SK-N-SH (cell line): Measurements from ENCODE around the gene ARHGAP6. TPM values are rescaled to one million over a fixed set of nuclear protein-coding genes. Genes with fewer than 3 reads are reported as not detected.

Source experiments
- CTCF ChIA-PET: fragments of 300-600, 350-600 bp; formaldehyde crosslinking; extraction: SDS; loops from one replicate; lab custom pipeline; 2021; lab: Yijun Ruan, JAX
- POLR2A ChIA-PET: fragments of 350-600 bp; sonication (Branson Sonifier 250); formaldehyde crosslinking; extraction: SDS; loops from one replicate; lab custom pipeline; 2020; ENCODE audit warnings: antibody characterized with exemption, inconsistent platforms; lab: Yijun Ruan, JAX
- DNase-seq: peaks from one replicate; pipeline ENCODE4 v3.0.0; 2012
- H2AFZ ChIP-seq: fragments of 200-600 bp; sonication (generic); 2 replicates; pipeline ENCODE4 v1.8.1; 2016; ENCODE audit warnings: antibody characterized with exemption, mild to moderate bottlenecking, low read depth
- H3F3A ChIP-seq: fragments of 200-600 bp; sonication (generic); replicated peaks from 2 replicates; pipeline ENCODE3; 2016; ENCODE audit warnings: antibody characterized with exemption, mild to moderate bottlenecking; ENCODE audit not compliant: insufficient read depth
- H3K27ac ChIP-seq, 2 experiments: fragments of 200-500 bp in 1 of 2; fragments of 200-600 bp in 1 of 2; sonication (Bioruptor generic) in 1 of 2; sonication (generic), shearing (Covaris generic) in 1 of 2; 2 replicates each; pipeline versions ENCODE4 v1.5.1 to v1.6.1; 2014 to 2016; ENCODE audit warnings: low read depth in 2 of 2, inconsistent platforms in 1 of 2, low read length in 1 of 2, mild to moderate bottlenecking in 1 of 2, mixed read lengths in 1 of 2
- H3K27me3 ChIP-seq: fragments of 200-600 bp; sonication (generic), shearing (Covaris generic); 2 replicates; pipeline ENCODE4 v1.6.1; 2016; ENCODE audit warnings: mixed run types; ENCODE audit not compliant: insufficient read depth
- H3K36me3 ChIP-seq, 2 experiments: fragments of 200-500 bp in 1 of 2; fragments of 200-600 bp in 1 of 2; sonication (Bioruptor generic) in 1 of 2; sonication (generic) in 1 of 2; replicated peaks in 1 of 2; 2 replicates each; pipeline versions ENCODE3 to v1.5.1; 2014 to 2016; ENCODE audit warnings: low read length in 1 of 2, mild to moderate bottlenecking in 1 of 2; ENCODE audit not compliant: insufficient read depth in 2 of 2, control insufficient read depth in 1 of 2
- H3K4me1 ChIP-seq, 2 experiments: fragments of 200-500 bp in 1 of 2; fragments of 200-600 bp in 1 of 2; sonication (Bioruptor generic) in 1 of 2; sonication (generic), shearing (Covaris generic) in 1 of 2; 2 replicates each; pipeline versions ENCODE4 v1.5.1 to v1.6.1; 2014 to 2016; ENCODE audit warnings: low read depth in 1 of 2, low read length in 1 of 2, mixed run types in 1 of 2; ENCODE audit not compliant: insufficient read depth in 2 of 2, control insufficient read depth in 1 of 2
- H3K4me2 ChIP-seq: fragments of 200-600 bp; sonication (generic), shearing (Covaris generic); 2 replicates; pipeline ENCODE4 v1.6.1; 2017; ENCODE audit warnings: mixed run types
- H3K4me3 ChIP-seq, 2 experiments: fragments of 200-500 bp in 1 of 2; fragments of 200-600 bp in 1 of 2; sonication (Bioruptor generic) in 1 of 2; sonication (generic), shearing (Covaris generic) in 1 of 2; 2 replicates each; pipeline versions ENCODE4 v1.5.1 to v1.8.1; 2014 to 2016; ENCODE audit warnings: low read depth in 2 of 2, inconsistent platforms in 1 of 2, low read length in 1 of 2, mild to moderate bottlenecking in 1 of 2, mixed read lengths in 1 of 2, moderate library complexity in 1 of 2
- H3K79me2 ChIP-seq: fragments of 200-600 bp; sonication (generic); 2 replicates; pipeline ENCODE4 v1.8.1; 2017; ENCODE audit warnings: mild to moderate bottlenecking; ENCODE audit not compliant: insufficient read depth
- H3K9ac ChIP-seq: fragments of 200-600 bp; sonication (generic); 2 replicates; pipeline ENCODE4 v1.6.1; 2017; ENCODE audit warnings: mixed run types
- H3K9me2 ChIP-seq: fragments of 200-600 bp; sonication (generic); 2 replicates; pipeline ENCODE4 v1.6.1; 2017; ENCODE audit warnings: mixed run types
- H3K9me3 ChIP-seq: fragments of 200-600 bp; sonication (generic); 2 replicates; pipeline ENCODE4 v1.6.1; 2017; ENCODE audit warnings: mixed run types, mild to moderate bottlenecking, moderate library complexity
- H4K20me1 ChIP-seq: fragments of 200-600 bp; sonication (generic); 2 replicates; pipeline ENCODE4 v1.6.1; 2017; ENCODE audit warnings: mild to moderate bottlenecking, mixed run types; ENCODE audit not compliant: insufficient read depth
- CHD2 ChIP-seq: fragments of 150-350 bp; IDR thresholded peaks from 2 replicates; pipeline ENCODE4 v1.6.1; 2018; ENCODE audit warnings: low read length; ENCODE audit not compliant: partially characterized antibody
- ELF1 ChIP-seq: IDR thresholded peaks from 2 replicates; pipeline ENCODE4 v1.4.0; 2012
- EP300 ChIP-seq, 2 experiments: IDR thresholded peaks; 2 replicates each; pipeline versions ENCODE4 v1.4.0 to v1.6.1; 2012; ENCODE audit warnings: borderline replicate concordance in 1 of 2, low read depth in 1 of 2, low read length in 1 of 2
- FOXJ3 ChIP-seq: sonication (generic); formaldehyde crosslinking; IDR thresholded peaks from 2 replicates; pipeline ENCODE4 v1.5.1; 2020; ENCODE audit warnings: mild to moderate bottlenecking, missing genetic modification reagents
- GABPA ChIP-seq: IDR thresholded peaks from 2 replicates; pipeline ENCODE4 v1.4.0; 2012; ENCODE audit warnings: low read depth, mild to moderate bottlenecking
- NRF1 ChIP-seq: IDR thresholded peaks from 2 replicates; pipeline ENCODE4 v1.6.1; 2012; ENCODE audit warnings: low read depth, mild to moderate bottlenecking, low read length
- POLR2AphosphoS5 ChIP-seq: IDR thresholded peaks from 2 replicates; pipeline ENCODE4 v1.6.1; 2012; ENCODE audit warnings: low read depth, low read length
- RAD21 ChIP-seq: IDR thresholded peaks from 2 replicates; pipeline ENCODE4 v1.6.1; 2012; ENCODE audit warnings: mild to moderate bottlenecking, low read length
- RCOR1 ChIP-seq: fragments of 150-350 bp; IDR thresholded peaks from 2 replicates; pipeline ENCODE4 v1.6.1; 2017; ENCODE audit warnings: antibody characterized with exemption, low read length
- RFX5 ChIP-seq: IDR thresholded peaks from 2 replicates; pipeline ENCODE4 v1.6.1; 2012; ENCODE audit warnings: mild to moderate bottlenecking, improper control_type of control experiment, low read length
- TAF1 ChIP-seq: IDR thresholded peaks from 2 replicates; pipeline ENCODE4 v1.6.1; 2012; ENCODE audit warnings: low read depth, mild to moderate bottlenecking, low read length, moderate library complexity, borderline replicate concordance
- TCF12 ChIP-seq: IDR thresholded peaks from 2 replicates; pipeline ENCODE4 v1.4.0; 2012
- TEAD4 ChIP-seq: IDR thresholded peaks from 2 replicates; pipeline ENCODE4 v1.4.0; 2012; ENCODE audit warnings: mild to moderate bottlenecking, borderline replicate concordance; ENCODE audit not compliant: insufficient read depth
- WGBS: methylation state at CpG from one replicate; pipeline ENCODE4 v1.1.6; 2017; ENCODE audit warnings: low lambda C conversion rate; 5-methylcytosine and 5-hydroxymethylcytosine counted together
- polyA plus RNA-seq, 3 experiments: library from polyadenylated mRNA; depleted of rRNA; stranded (reverse); fragments of >200 nt; gene quantifications; 2 replicates each; pipeline ENCODE4 v1.2.3, GENCODE V29; 2012
- TF ChIP-seq, protein P1 (sequence below): IDR thresholded peaks from 2 replicates; pipeline ENCODE4; 2012
- TF ChIP-seq, protein P2 (sequence below): IDR thresholded peaks from 2 replicates; pipeline ENCODE4 v1.4.0; 2012; ENCODE audit warnings: low read depth, borderline replicate concordance
- TF ChIP-seq, protein P3 (sequence below): IDR thresholded peaks from 2 replicates; pipeline ENCODE4 v1.4.0; 2012; ENCODE audit warnings: low read depth, borderline replicate concordance
- TF ChIP-seq, protein P4 (sequence below): IDR thresholded peaks from 2 replicates; pipeline ENCODE4 v1.6.1; 2012; ENCODE audit warnings: mild to moderate bottlenecking, low read depth, low read length, moderate library complexity

ARHGAP6 gene
- polyA plus RNA-seq, 1 of the 3 experiments (the other 2 are of a cell fraction) = 0.16 TPM

DNA sequence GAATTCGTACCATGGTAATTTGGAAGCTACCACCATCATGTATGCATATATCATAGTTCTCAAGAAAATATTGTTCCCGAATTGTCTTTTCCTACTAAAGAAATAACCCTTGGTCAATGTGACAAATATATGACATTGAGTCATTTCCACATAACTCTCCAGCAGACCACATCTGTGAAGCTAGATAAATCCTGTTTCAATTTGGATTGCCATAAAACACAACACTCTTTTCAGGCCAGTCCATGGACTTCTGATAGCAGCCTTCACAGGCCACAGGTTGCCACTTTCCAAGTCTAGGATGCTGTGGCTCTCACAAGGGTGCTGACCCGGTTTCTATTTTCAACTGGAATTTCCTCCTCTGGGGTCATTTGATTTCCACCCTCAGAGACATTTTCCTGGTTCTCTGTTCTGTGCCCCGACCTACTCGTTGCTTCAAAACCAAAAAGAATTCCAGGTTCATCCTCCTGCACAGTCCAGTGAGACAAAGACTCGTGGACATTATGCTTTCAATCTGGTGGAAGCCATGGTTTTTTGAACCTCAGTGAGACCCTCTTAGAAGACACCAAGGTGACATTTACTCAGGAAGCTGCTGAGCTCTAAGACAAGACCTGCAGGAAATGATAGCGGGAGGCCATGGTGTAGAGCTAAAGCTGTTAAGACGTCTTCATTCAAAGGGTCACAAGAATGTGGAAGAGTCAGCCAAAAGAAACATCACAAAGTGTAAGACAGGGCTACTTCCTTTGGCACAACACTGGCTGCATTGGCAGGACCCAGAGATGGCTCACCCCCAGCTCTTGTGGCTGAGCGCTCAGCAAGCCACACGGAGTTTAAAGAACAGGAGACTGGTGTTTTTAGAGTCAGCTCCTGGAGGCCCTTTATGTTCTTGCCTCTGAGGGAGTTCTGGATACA, 252.8 kb downstream of the ARHGAP6 start:
- POLR2A ChIA-PET = no interaction called here
- Histone ChIP-seq H2AFZ (no peak overlapping the region), H4K20me1 (no peaks in the 10 kb centered on the region), H3K4me3 (no peak overlapping the region), H3K79me2 (no peaks in the 10 kb centered on the region), H3K4me2 (no peak overlapping the region), H3F3A (no peaks in the 10 kb centered on the region), H3K27me3 (no peaks in the 10 kb centered on the region), H3K27ac (no peak overlapping the region), H3K9me2 (no peaks in the 10 kb centered on the region), H3K4me1 (no peaks in the 10 kb centered on the region), H3K9ac (no peak overlapping the region), H3K9me3 (no peaks in the 10 kb centered on the region), H3K36me3 (no peaks in the 10 kb centered on the region)
- WGBS = 34% methylated on average over 10 of the region's 10 CpGs
- DNase-seq = no peak
- CTCF ChIA-PET = interaction anchor here (1.1 to 1.2 kb wide), 3 partner anchors 32 to 362 kb away, joined by 3 read pairs; no protein-coding TSS in a partner anchor
- TF ChIP-seq RAD21 = no peak
- TF ChIP-seq, protein P1, sequence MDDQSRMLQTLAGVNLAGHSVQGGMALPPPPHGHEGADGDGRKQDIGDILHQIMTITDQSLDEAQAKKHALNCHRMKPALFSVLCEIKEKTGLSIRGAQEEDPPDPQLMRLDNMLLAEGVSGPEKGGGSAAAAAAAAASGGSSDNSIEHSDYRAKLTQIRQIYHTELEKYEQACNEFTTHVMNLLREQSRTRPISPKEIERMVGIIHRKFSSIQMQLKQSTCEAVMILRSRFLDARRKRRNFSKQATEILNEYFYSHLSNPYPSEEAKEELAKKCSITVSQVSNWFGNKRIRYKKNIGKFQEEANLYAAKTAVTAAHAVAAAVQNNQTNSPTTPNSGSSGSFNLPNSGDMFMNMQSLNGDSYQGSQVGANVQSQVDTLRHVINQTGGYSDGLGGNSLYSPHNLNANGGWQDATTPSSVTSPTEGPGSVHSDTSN = no peak
- TF ChIP-seq GABPA = no peak
- TF ChIP-seq RCOR1 = no peak
- TF ChIP-seq RFX5 = no peak
- TF ChIP-seq, protein P2, sequence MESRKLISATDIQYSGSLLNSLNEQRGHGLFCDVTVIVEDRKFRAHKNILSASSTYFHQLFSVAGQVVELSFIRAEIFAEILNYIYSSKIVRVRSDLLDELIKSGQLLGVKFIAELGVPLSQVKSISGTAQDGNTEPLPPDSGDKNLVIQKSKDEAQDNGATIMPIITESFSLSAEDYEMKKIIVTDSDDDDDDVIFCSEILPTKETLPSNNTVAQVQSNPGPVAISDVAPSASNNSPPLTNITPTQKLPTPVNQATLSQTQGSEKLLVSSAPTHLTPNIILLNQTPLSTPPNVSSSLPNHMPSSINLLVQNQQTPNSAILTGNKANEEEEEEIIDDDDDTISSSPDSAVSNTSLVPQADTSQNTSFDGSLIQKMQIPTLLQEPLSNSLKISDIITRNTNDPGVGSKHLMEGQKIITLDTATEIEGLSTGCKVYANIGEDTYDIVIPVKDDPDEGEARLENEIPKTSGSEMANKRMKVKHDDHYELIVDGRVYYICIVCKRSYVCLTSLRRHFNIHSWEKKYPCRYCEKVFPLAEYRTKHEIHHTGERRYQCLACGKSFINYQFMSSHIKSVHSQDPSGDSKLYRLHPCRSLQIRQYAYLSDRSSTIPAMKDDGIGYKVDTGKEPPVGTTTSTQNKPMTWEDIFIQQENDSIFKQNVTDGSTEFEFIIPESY = no peak
- TF ChIP-seq CHD2 = no peak
- no peak for TF ChIP-seq EP300 (IDR thresholded peaks at IDR 0.05; ENCODE audit: borderline replicate concordance in 1 of 2, low read depth in 1 of 2, low read length in 1 of 2)
- no peak for TF ChIP-seq POLR2AphosphoS5
- no peak for TF ChIP-seq TCF12
- TF ChIP-seq ELF1 = no peak

DNA sequence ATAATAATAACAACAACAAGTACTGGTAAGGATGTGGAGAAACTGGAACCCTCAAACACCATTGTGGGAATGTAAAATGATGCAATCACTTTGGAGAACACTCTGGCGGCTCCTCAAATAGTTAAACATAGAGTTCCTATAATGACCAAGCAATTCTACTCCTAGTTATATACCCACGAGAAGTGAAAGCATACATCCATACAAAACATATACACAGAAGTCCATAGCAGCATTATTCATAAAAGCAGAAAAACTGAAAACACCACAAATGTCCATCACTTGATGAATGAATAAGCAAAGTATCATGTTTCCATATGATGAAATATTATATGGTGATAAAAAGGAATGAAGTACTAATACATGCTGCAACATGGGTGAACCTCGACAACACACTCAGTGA, 255.8 kb downstream of the ARHGAP6 start:
- Histone ChIP-seq H3K4me3 (no peak overlapping the region), H3K4me1 (no peaks in the 10 kb centered on the region), H3K9me3 (no peaks in the 10 kb centered on the region), H2AFZ (no peak overlapping the region), H3K9ac (no peak overlapping the region), H3K27me3 (no peaks in the 10 kb centered on the region), H3K36me3 (no peaks in the 10 kb centered on the region), H3K27ac (no peak overlapping the region), H4K20me1 (no peaks in the 10 kb centered on the region), H3K79me2 (no peaks in the 10 kb centered on the region), H3K9me2 (no peaks in the 10 kb centered on the region), H3K4me2 (no peak overlapping the region), H3F3A (no peaks in the 10 kb centered on the region)
- POLR2A ChIA-PET = no interaction called here
- CTCF ChIA-PET = no interaction called here
- no peak for DNase-seq
- WGBS = 22% methylated on average over 3 of the region's 3 CpGs
- TF ChIP-seq TAF1 (no peak), TEAD4 (no peak), RCOR1 (no peak), FOXJ3 (no peak), NRF1 (no peak)
- TF ChIP-seq, protein P1 = no peak
- TF ChIP-seq, protein P3, sequence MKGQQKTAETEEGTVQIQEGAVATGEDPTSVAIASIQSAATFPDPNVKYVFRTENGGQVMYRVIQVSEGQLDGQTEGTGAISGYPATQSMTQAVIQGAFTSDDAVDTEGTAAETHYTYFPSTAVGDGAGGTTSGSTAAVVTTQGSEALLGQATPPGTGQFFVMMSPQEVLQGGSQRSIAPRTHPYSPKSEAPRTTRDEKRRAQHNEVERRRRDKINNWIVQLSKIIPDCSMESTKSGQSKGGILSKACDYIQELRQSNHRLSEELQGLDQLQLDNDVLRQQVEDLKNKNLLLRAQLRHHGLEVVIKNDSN = no peak
- TF ChIP-seq, protein P4, sequence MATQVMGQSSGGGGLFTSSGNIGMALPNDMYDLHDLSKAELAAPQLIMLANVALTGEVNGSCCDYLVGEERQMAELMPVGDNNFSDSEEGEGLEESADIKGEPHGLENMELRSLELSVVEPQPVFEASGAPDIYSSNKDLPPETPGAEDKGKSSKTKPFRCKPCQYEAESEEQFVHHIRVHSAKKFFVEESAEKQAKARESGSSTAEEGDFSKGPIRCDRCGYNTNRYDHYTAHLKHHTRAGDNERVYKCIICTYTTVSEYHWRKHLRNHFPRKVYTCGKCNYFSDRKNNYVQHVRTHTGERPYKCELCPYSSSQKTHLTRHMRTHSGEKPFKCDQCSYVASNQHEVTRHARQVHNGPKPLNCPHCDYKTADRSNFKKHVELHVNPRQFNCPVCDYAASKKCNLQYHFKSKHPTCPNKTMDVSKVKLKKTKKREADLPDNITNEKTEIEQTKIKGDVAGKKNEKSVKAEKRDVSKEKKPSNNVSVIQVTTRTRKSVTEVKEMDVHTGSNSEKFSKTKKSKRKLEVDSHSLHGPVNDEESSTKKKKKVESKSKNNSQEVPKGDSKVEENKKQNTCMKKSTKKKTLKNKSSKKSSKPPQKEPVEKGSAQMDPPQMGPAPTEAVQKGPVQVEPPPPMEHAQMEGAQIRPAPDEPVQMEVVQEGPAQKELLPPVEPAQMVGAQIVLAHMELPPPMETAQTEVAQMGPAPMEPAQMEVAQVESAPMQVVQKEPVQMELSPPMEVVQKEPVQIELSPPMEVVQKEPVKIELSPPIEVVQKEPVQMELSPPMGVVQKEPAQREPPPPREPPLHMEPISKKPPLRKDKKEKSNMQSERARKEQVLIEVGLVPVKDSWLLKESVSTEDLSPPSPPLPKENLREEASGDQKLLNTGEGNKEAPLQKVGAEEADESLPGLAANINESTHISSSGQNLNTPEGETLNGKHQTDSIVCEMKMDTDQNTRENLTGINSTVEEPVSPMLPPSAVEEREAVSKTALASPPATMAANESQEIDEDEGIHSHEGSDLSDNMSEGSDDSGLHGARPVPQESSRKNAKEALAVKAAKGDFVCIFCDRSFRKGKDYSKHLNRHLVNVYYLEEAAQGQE = no peak
